Measurements from ENCODE around the gene DPEP2. TPM values are rescaled to one million over a fixed set of nuclear protein-coding genes. Genes with fewer than 3 reads are reported as not detected.

Gene DPEP2
- total and polyA plus RNA-seq, 2 experiments from 2014 or later = not detected

- Histone ChIP-seq H3K4me2 (no peak overlapping the region), H4K20me1 (replicated peaks; ENCODE audit: insufficient read depth) (no peaks in the 10 kb centered on the region), H3K27me3 (ENCODE audit: insufficient read depth) (no peaks in the 10 kb centered on the region), H3K79me2 (replicated peaks; ENCODE audit: insufficient read depth) (no peaks in the 10 kb centered on the region), H3K4me3 (no peak overlapping the region), H3F3A (replicated peaks; ENCODE audit: low read depth) (no peaks in the 10 kb centered on the region), H3K4me1 (ENCODE audit: insufficient read depth) (no peaks in the 10 kb centered on the region), H3K27ac (ENCODE audit: low read depth) (no peak overlapping the region), H3K36me3 (ENCODE audit: insufficient read depth) (no peaks in the 10 kb centered on the region), H2AFZ (no peak overlapping the region), H3K9me2 (ENCODE audit: insufficient read depth) (no peaks in the 10 kb centered on the region)
- no peak overlapping the region for H3K27ac Mint-ChIP-seq
- TF ChIP-seq EZH2phosphoT487 (IDR thresholded peaks at IDR 0.05; ENCODE audit: unreplicated experiment) (no peak), POLR2AphosphoS5 (IDR thresholded peaks at IDR 0.05; ENCODE audit: low read depth) (no peak), CTCF (conservative IDR thresholded peaks at IDR 0.05; ENCODE audit: low read depth in 2 of 2) (no peak), CREB1 (CRISPR knock-in tag; IDR thresholded peaks at IDR 0.05; ENCODE audit: low read depth) (no peak), NANOG (IDR thresholded peaks at IDR 0.05; ENCODE audit: borderline replicate concordance) (no peak), STAT1 (IDR thresholded peaks at IDR 0.05; ENCODE audit: unreplicated experiment) (no peak), EZH2 (IDR thresholded peaks at IDR 0.05; ENCODE audit: low read depth, unreplicated experiment) (no peak), ZNF114 (CRISPR knock-in tag; IDR thresholded peaks at IDR 0.05) (no peak), ZNF462 (CRISPR knock-in tag; IDR thresholded peaks at IDR 0.05) (no peak), ZNF331 (CRISPR knock-in tag; IDR thresholded peaks at IDR 0.05; ENCODE audit: low read depth) (no peak), REST (IDR thresholded peaks at IDR 0.05; ENCODE audit: unreplicated experiment) (no peak), JUNB (IDR thresholded peaks at IDR 0.05; ENCODE audit: unreplicated experiment) (no peak), ETS1 (IDR thresholded peaks at IDR 0.05) (no peak)
- H3K4me3 Mint-ChIP-seq = no peak overlapping the region
- no peak for DNase-seq (ENCODE audit: low spot score)
- ATAC-seq = no peak
- peaks cover 3% of the 10 kb centered on the region for H3K9me3 Mint-ChIP-seq
- H3K4me1 Mint-ChIP-seq = no peaks in the 10 kb centered on the region; the same call in 2 of the 3 replicates
- H3K36me3 Mint-ChIP-seq (ENCODE audit: low read depth) = no peaks in the 10 kb centered on the region
- H3K27me3 Mint-ChIP-seq (ENCODE audit: insufficient read depth, low read depth, poor library complexity) = peaks cover 9% of the 10 kb centered on the region
Measured at GRCh38 chr16:67977469-67978227, 21.6 kb downstream of the DPEP2 start.

Data from GM23338 (cell line).